T-helper 1 cell (primary cell): Measurements from ENCODE around the gene CDC42EP4.

Source experiments
- DNase-seq, 5 donors: peaks; one replicate each; pipeline ENCODE4 v3.0.0-alpha.2; 2012 to 2020
- total RNA-seq, 4 donors: gene quantifications; one replicate each; lab custom pipeline; 2026; lab: John Stamatoyannopoulos, UW

The CDC42EP4 gene
- 3.7 to 11.4 (median 5.1) reads per million in 4 donors for total RNA-seq

GRCh38 chr17:73311781-73312641 is at the start of gene CDC42EP4:
TSS of gene CDC42EP4 (minus strand) at chr17:73312001. CDS start at chr17:73286500, 25,501 bp downstream.
- DNase-seq, result peak; percentile 74 to 89 (median 80)

GRCh38 chr17:73360961-73361761 is 49.4 kb upstream of the CDC42EP4 start:
- no peak for DNase-seq

GRCh38 chr17:73359987-73360410 is 48.2 kb upstream of the CDC42EP4 start:
- no peak for DNase-seq

- no peak for DNase-seq
These were observed 47.6 kb upstream of the CDC42EP4 start for GRCh38 chr17:73359352-73359751.

GRCh38 chr17:73358668-73359067 is 46.9 kb upstream of the CDC42EP4 start:
- DNase-seq, result no peak

GRCh38 chr17:73357981-73358380 is 46.2 kb upstream of the CDC42EP4 start:
- no peak for DNase-seq

GRCh38 chr17:73357318-73357717 is 45.5 kb upstream of the CDC42EP4 start:
- no peak for DNase-seq

- DNase-seq, result no peak
These were observed 44.9 kb upstream of the CDC42EP4 start for GRCh38 chr17:73356561-73357170.

- DNase-seq, result no peak
These were observed 42.9 kb upstream of the CDC42EP4 start for GRCh38 chr17:73354423-73355284.

- no peak for DNase-seq
These were observed 40.5 kb upstream of the CDC42EP4 start for GRCh38 chr17:73352261-73352660.

GRCh38 chr17:73351764-73352163 is 40.0 kb upstream of the CDC42EP4 start:
- DNase-seq, result no peak

GRCh38 chr17:73350864-73351263 is 39.1 kb upstream of the CDC42EP4 start:
- no peak for DNase-seq

- no peak for DNase-seq
These were observed 37.8 kb upstream of the CDC42EP4 start for GRCh38 chr17:73349647-73350046.

- DNase-seq, result no peak
These were observed 37.3 kb upstream of the CDC42EP4 start for GRCh38 chr17:73349138-73349537.

GRCh38 chr17:73348829-73349095 is 37.0 kb upstream of the CDC42EP4 start:
- DNase-seq, result no peak

- DNase-seq, result no peak
These were observed 36.4 kb upstream of the CDC42EP4 start for GRCh38 chr17:73348018-73348828.

- no peak for DNase-seq
These were observed 35.5 kb upstream of the CDC42EP4 start for GRCh38 chr17:73347351-73347750.

- DNase-seq, result no peak
These were observed 34.8 kb upstream of the CDC42EP4 start for GRCh38 chr17:73346501-73347162.

- DNase-seq, result no peak
These were observed 32.1 kb upstream of the CDC42EP4 start for GRCh38 chr17:73343739-73344454.

- DNase-seq, result no peak
These were observed 31.4 kb upstream of the CDC42EP4 start for GRCh38 chr17:73343168-73343634.
